GM12878 (cell line): ENCODE data around the gene LYRM4. TPM values are rescaled to one million over a fixed set of nuclear protein-coding genes. Genes with fewer than 3 reads are reported as not detected.

ENCODE experiments used
- ATAC-seq: fragments of 200-7000 bp; cut with Tn5 transposase; 3 replicates; pipeline ENCODE4 v1.9.1; 2020; ENCODE audit warnings: mild to moderate bottlenecking, moderate library complexity
- BruUV-seq: library from RNA; stranded (reverse); fragments of 400-500 nt; replicated peaks from 2 replicates; lab custom pipeline; 2021; lab: Mats Ljungman, UMichigan
- CTCF ChIA-PET: fragments of 300-600 bp; sonication (Branson Sonifier 250); formaldehyde crosslinking; extraction: SDS; loops from one replicate; lab custom pipeline; 2021; ENCODE audit warnings: inconsistent platforms; lab: Yijun Ruan, JAX
- POLR2A ChIA-PET: fragments of 350-600 bp; formaldehyde crosslinking; extraction: SDS; loops from one replicate; lab custom pipeline; 2021; ENCODE audit warnings: inconsistent platforms; lab: Charles Lee
- RAD21 ChIA-PET: fragments of 300-600 bp; sonication (Branson Sonifier 250); formaldehyde crosslinking; loops from one replicate; lab custom pipeline; 2023; ENCODE audit warnings: antibody characterized with exemption; ENCODE audit not compliant: unreplicated experiment; lab: Charles Lee
- SMC1A ChIA-PET: fragments of 300-600 bp; sonication (Branson Sonifier 250); formaldehyde crosslinking; loops from one replicate; lab custom pipeline; 2023; ENCODE audit not compliant: unreplicated experiment, uncharacterized antibody; lab: Charles Lee
- DNase-seq: peaks from one replicate; pipeline ENCODE4 v3.0.0-alpha.2; 2011; ENCODE audit warnings: low read depth, low spot score
- FAIRE-seq: peaks from 3 replicates; lab custom pipeline; 2011; peaks lifted over from hg19 to GRCh38; lab: Jason Lieb, UNC
- H2AFZ ChIP-seq: 2 replicates; pipeline ENCODE4 v1.6.0; 2011; ENCODE audit warnings: low read depth, low read length, control low read depth; ENCODE audit not compliant: control insufficient read depth
- H3K27ac ChIP-seq: 2 replicates; pipeline ENCODE4 v1.5.1; 2011; ENCODE audit warnings: control low read depth; ENCODE audit not compliant: control insufficient read depth, insufficient read depth
- H3K27me3 ChIP-seq, 2 experiments: replicated peaks in 1 of 2; 2 replicates each; pipeline versions ENCODE4 v1.6.0 to v1.6.1; 2011; ENCODE audit warnings: low read length in 1 of 2; ENCODE audit not compliant: control insufficient read depth in 2 of 2, insufficient read depth in 2 of 2
- H3K36me3 ChIP-seq, 2 experiments: 2 replicates each; pipeline ENCODE4 v1.5.1; 2011; ENCODE audit warnings: low read length in 1 of 2; ENCODE audit not compliant: control insufficient read depth in 2 of 2, insufficient read depth in 2 of 2
- H3K4me1 ChIP-seq: 2 replicates; pipeline ENCODE4 v1.6.1; 2011; ENCODE audit warnings: mild to moderate bottlenecking, low read length, moderate library complexity, mixed read lengths; ENCODE audit not compliant: control insufficient read depth, insufficient read depth
- H3K4me2 ChIP-seq: 2 replicates; pipeline ENCODE4 v1.6.0; 2011; ENCODE audit warnings: control low read depth; ENCODE audit not compliant: control insufficient read depth, insufficient read depth
- H3K4me3 ChIP-seq: fragments of 200-600 bp; sonication (generic); 2 replicates; pipeline ENCODE4 v1.5.1; 2016
- H3K79me2 ChIP-seq: 2 replicates; pipeline ENCODE4 v1.6.0; 2011; ENCODE audit warnings: low read length; ENCODE audit not compliant: control insufficient read depth, insufficient read depth
- H3K9ac ChIP-seq: 2 replicates; pipeline ENCODE4 v1.8.0; 2011; ENCODE audit warnings: low read length, control low read depth, mixed read lengths; ENCODE audit not compliant: control insufficient read depth, insufficient read depth
- H3K9me3 ChIP-seq: replicated peaks from 3 replicates; pipeline ENCODE4 v1.5.1; 2011; ENCODE audit warnings: mild to moderate bottlenecking, low read length; ENCODE audit not compliant: control insufficient read depth, insufficient read depth
- H4K20me1 ChIP-seq: 2 replicates; pipeline ENCODE4 v1.6.0; 2011; ENCODE audit not compliant: control insufficient read depth, insufficient read depth
- BMI1 ChIP-seq: fragments of 450-650 bp; IDR thresholded peaks from 2 replicates; pipeline ENCODE4 v1.6.1; 2016; ENCODE audit warnings: mild to moderate bottlenecking, moderate library complexity, borderline replicate concordance
- BRCA1 ChIP-seq: IDR thresholded peaks from 2 replicates; pipeline ENCODE4 v1.6.1; 2011; ENCODE audit warnings: low read depth, low read length, improper control_type of control experiment
- MTA2 ChIP-seq: fragments of 450-650 bp; IDR thresholded peaks from 2 replicates; pipeline ENCODE4 v1.6.1; 2016; ENCODE audit warnings: low read depth, mild to moderate bottlenecking, moderate library complexity
- MTA3 ChIP-seq: IDR thresholded peaks from 2 replicates; pipeline ENCODE4 v1.6.1; 2012; ENCODE audit warnings: low read length, inconsistent platforms, borderline replicate concordance
- RAD51 ChIP-seq: fragments of 450-650 bp; IDR thresholded peaks from 2 replicates; pipeline ENCODE4 v1.6.1; 2016; ENCODE audit warnings: moderate library complexity, mild to moderate bottlenecking, inconsistent platforms
- SIN3A ChIP-seq: IDR thresholded peaks from 2 replicates; pipeline ENCODE4 v1.6.1; 2012; ENCODE audit warnings: low read depth, low read length, improper control_type of control experiment
- SIX5 ChIP-seq: IDR thresholded peaks from 2 replicates; pipeline ENCODE4 v1.6.1; 2011; ENCODE audit warnings: mild to moderate bottlenecking, low read depth, low read length, moderate library complexity; ENCODE audit not compliant: severe bottlenecking
- SREBF1 ChIP-seq: IDR thresholded peaks from 2 replicates; pipeline ENCODE4 v1.6.1; 2012; ENCODE audit warnings: mild to moderate bottlenecking, low read length
- WGBS: methylation state at CpG from one replicate; pipeline ENCODE4 v1.1.6; 2016; ENCODE audit warnings: low lambda C conversion rate; ENCODE audit not compliant: insufficient replicate concordance, insufficient coverage; ENCODE audit errors: missing lambda C conversion rate; 5-methylcytosine and 5-hydroxymethylcytosine counted together
- in situ Hi-C: fragments of 300-500 bp; cut with MboI; formaldehyde crosslinking; loops from 9 replicates; pipeline ENCODE4 v1.14.3; 2018; ENCODE audit warnings: mixed read lengths
- intact Hi-C: fragments of 100-400 bp; cut with micrococcal nuclease; formaldehyde crosslinking; loops from one replicate; pipeline ENCODE4 v1.14.2; 2022; ENCODE audit not compliant: unreplicated experiment
- polyA plus RNA-seq, 11 experiments: library from polyadenylated mRNA; depleted of rRNA in 4 of 11; unstranded in 6 of 11; stranded (reverse) in 5 of 11; fragments of >200 nt; fragmentation: Nextera tagmentation in 4 of 11; fragmentation: Illumina TruSeq in 1 of 11; extraction: Ambion mirVana in 4 of 11; extraction: Trizol in 1 of 11; gene quantifications; 1 replicate in 1 of 11; 2 replicates in 10 of 11; pipeline versions ENCODE4 v1.2.1 to v1.2.3, GENCODE V29; 2011 to 2016; ENCODE audit warnings: inconsistent platforms in 2 of 11, missing spikeins in 2 of 11, low read depth in 1 of 11
- total RNA-seq, 4 experiments: library from RNA; depleted of rRNA in 3 of 4; stranded (reverse); fragments of >200 nt in 3 of 4; fragmentation: Illumina TruSeq in 1 of 4; extraction: Trizol in 1 of 4; gene quantifications; 2 replicates each; pipeline versions ENCODE4 v1.2.1 to v1.2.3, GENCODE V29; 2013 to 2021
- TF ChIP-seq, protein P1 (sequence below): fragments of 450-650 bp; IDR thresholded peaks from 2 replicates; pipeline ENCODE4 v1.6.1; 2017; ENCODE audit warnings: mild to moderate bottlenecking
- TF ChIP-seq, protein P2 (sequence below): fragments of 150-350 bp; IDR thresholded peaks from 2 replicates; pipeline ENCODE4 v1.6.1; 2016; ENCODE audit warnings: low read depth, low read length
- TF ChIP-seq, protein P3 (sequence below): IDR thresholded peaks from 2 replicates; pipeline ENCODE4 v1.6.1; 2011; ENCODE audit warnings: low read depth, low read length, improper control_type of control experiment, borderline replicate concordance

Gene LYRM4
- total and polyA plus RNA-seq, 10 of the 15 experiments (the other 5 are each of a cell fraction or from before 2014, with no cell fraction given): 32.7 to 66.8 (median 44.0) TPM

DNA sequence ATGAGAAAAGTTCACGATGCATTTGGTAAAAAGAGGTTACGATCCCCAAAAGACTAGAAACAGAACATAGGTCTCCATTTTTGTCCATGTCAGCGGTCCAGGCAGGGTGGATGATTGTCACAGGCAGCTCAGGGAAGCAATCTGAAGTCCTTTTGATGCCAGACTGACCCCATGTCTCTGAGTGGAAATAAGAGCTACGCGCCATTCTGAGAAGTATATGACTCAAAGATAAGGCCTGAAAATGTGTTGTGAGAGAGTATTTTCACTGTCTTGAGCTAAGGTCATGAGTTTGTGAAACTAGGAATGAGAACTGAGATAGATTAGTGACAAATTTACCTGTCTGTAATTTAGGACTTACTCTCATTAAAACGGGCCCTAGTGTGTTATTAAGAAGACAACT is 69.5 kb downstream of the LYRM4 start:
- H4K20me1 ChIP-seq: no peaks in the 10 kb centered on the region
- no TSS peak for BruUV-seq
- H3K4me3 ChIP-seq: no peak overlapping the region
- H3K4me2 ChIP-seq: no peak overlapping the region; the same call in 1 of the 2 replicates
- POLR2A ChIA-PET: interaction anchor here (0.6 to 0.9 kb wide), 2 partner anchors 16 to 45 kb away, joined by 3 to 4 read pairs; no protein-coding TSS in a partner anchor
- peak; percentile 86 for ATAC-seq
- H3K9ac ChIP-seq: no peak overlapping the region
- FAIRE-seq: peak; percentile 80
- SMC1A ChIA-PET: interaction anchor here (1.0 to 2.1 kb wide), 5 partner anchors 11 to 48 kb away, joined by 3 to 13 read pairs (median 3); no protein-coding TSS in a partner anchor
- no peaks in the 10 kb centered on the region for H3K79me2 ChIP-seq
- H2AFZ ChIP-seq: peak overlapping the region; percentile 3; the same call in 1 of the 2 replicates
- H3K9me3 ChIP-seq: no peaks in the 10 kb centered on the region
- no peak for DNase-seq
- no peaks in the 10 kb centered on the region for H3K27me3 ChIP-seq
- peaks cover 23% of the 10 kb centered on the region for H3K4me1 ChIP-seq
- intact Hi-C loops (no loop called here), in situ Hi-C loops (no loop called here)
- RAD21 ChIA-PET: no interaction called here
- no peak overlapping the region; the same call in 1 of the 2 replicates for H3K27ac ChIP-seq
- H3K36me3 ChIP-seq: no peaks in the 10 kb centered on the region
- TF ChIP-seq MTA2 (peak; percentile 84), SIN3A (no peak), BMI1 (no peak)
- TF ChIP-seq, protein P1, sequence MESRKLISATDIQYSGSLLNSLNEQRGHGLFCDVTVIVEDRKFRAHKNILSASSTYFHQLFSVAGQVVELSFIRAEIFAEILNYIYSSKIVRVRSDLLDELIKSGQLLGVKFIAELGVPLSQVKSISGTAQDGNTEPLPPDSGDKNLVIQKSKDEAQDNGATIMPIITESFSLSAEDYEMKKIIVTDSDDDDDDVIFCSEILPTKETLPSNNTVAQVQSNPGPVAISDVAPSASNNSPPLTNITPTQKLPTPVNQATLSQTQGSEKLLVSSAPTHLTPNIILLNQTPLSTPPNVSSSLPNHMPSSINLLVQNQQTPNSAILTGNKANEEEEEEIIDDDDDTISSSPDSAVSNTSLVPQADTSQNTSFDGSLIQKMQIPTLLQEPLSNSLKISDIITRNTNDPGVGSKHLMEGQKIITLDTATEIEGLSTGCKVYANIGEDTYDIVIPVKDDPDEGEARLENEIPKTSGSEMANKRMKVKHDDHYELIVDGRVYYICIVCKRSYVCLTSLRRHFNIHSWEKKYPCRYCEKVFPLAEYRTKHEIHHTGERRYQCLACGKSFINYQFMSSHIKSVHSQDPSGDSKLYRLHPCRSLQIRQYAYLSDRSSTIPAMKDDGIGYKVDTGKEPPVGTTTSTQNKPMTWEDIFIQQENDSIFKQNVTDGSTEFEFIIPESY: peak; percentile 56; the same call in 1 of the 2 replicates
- CTCF ChIA-PET: interaction anchor here (0.8 to 1.5 kb wide), 4 partner anchors 14 to 48 kb away, joined by 3 to 4 read pairs (median 3); no protein-coding TSS in a partner anchor
- 62% methylated on average over 6 of the region's 6 CpGs for WGBS

DNA sequence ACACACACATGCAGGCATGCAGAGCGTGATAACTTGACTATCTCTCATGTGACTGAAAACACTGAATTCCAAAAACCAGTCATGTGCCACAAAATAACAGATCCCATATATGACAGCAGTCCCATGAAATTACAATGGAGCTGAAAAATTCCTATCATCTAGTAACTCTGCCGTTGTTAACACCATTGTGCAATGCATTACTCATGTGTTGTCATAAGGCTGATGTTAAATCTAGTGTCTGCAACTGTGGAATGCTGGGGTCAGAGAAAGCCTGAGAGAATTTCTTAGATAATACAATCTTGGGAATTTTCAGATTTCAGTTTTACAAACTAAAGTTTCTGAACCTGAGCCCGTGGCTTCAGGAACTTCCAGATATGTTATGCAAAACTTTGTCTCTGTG is 70.2 kb downstream of the LYRM4 start:
- no peaks in the 10 kb centered on the region for H3K9me3 ChIP-seq
- H3K4me3 ChIP-seq: no peak overlapping the region
- no peak for DNase-seq
- peak; percentile 27 for FAIRE-seq
- no peak overlapping the region for H3K27ac ChIP-seq
- CTCF ChIA-PET: interaction anchor here (0.8 to 1.5 kb wide), 4 partner anchors 15 to 47 kb away, joined by 3 to 4 read pairs (median 3); no protein-coding TSS in a partner anchor
- RAD21 ChIA-PET: no interaction called here
- H4K20me1 ChIP-seq: no peaks in the 10 kb centered on the region
- H3K79me2 ChIP-seq: no peaks in the 10 kb centered on the region
- H3K4me1 ChIP-seq: peaks cover 23% of the 10 kb centered on the region
- WGBS: 54% methylated on average over 3 of the region's 3 CpGs
- SMC1A ChIA-PET: interaction anchor here (1.0 to 2.1 kb wide), 5 partner anchors 12 to 47 kb away, joined by 3 to 13 read pairs (median 3); no protein-coding TSS in a partner anchor
- no peak overlapping the region for H2AFZ ChIP-seq
- in situ Hi-C loops: no loop called here
- no peak overlapping the region for H3K9ac ChIP-seq
- no peak overlapping the region for H3K4me2 ChIP-seq
- ATAC-seq: no peak
- no peaks in the 10 kb centered on the region for H3K27me3 ChIP-seq
- intact Hi-C loops: no loop called here
- H3K36me3 ChIP-seq: no peaks in the 10 kb centered on the region
- BruUV-seq: no TSS peak
- POLR2A ChIA-PET: no interaction called here
- TF ChIP-seq SREBF1 (no peak), SIX5 (no peak), BRCA1 (no peak), RAD51 (no peak), MTA3 (no peak)
- TF ChIP-seq, protein P2, sequence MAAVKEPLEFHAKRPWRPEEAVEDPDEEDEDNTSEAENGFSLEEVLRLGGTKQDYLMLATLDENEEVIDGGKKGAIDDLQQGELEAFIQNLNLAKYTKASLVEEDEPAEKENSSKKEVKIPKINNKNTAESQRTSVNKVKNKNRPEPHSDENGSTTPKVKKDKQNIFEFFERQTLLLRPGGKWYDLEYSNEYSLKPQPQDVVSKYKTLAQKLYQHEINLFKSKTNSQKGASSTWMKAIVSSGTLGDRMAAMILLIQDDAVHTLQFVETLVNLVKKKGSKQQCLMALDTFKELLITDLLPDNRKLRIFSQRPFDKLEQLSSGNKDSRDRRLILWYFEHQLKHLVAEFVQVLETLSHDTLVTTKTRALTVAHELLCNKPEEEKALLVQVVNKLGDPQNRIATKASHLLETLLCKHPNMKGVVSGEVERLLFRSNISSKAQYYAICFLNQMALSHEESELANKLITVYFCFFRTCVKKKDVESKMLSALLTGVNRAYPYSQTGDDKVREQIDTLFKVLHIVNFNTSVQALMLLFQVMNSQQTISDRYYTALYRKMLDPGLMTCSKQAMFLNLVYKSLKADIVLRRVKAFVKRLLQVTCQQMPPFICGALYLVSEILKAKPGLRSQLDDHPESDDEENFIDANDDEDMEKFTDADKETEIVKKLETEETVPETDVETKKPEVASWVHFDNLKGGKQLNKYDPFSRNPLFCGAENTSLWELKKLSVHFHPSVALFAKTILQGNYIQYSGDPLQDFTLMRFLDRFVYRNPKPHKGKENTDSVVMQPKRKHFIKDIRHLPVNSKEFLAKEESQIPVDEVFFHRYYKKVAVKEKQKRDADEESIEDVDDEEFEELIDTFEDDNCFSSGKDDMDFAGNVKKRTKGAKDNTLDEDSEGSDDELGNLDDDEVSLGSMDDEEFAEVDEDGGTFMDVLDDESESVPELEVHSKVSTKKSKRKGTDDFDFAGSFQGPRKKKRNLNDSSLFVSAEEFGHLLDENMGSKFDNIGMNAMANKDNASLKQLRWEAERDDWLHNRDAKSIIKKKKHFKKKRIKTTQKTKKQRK: no peak
- TF ChIP-seq, protein P3, sequence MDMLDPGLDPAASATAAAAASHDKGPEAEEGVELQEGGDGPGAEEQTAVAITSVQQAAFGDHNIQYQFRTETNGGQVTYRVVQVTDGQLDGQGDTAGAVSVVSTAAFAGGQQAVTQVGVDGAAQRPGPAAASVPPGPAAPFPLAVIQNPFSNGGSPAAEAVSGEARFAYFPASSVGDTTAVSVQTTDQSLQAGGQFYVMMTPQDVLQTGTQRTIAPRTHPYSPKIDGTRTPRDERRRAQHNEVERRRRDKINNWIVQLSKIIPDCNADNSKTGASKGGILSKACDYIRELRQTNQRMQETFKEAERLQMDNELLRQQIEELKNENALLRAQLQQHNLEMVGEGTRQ: no peak
